Endodermal cell (in vitro differentiated cells): ENCODE results near the gene RPUSD2. TPM values are rescaled to one million over a fixed set of nuclear protein-coding genes. Genes with fewer than 3 reads are reported as not detected.

Source experiments
- DNase-seq: peaks from one replicate; pipeline ENCODE4 v3.0.0-alpha.2; 2017
- H3K27ac ChIP-seq: 2 replicates; pipeline ENCODE4 v1.5.1; 2013; ENCODE audit warnings: mild to moderate bottlenecking, low read depth, low read length, moderate library complexity
- H3K27me3 ChIP-seq: 2 replicates; pipeline ENCODE4 v1.6.1; 2013; ENCODE audit warnings: mild to moderate bottlenecking, low read length, moderate library complexity; ENCODE audit not compliant: insufficient read depth, control insufficient read depth, poor library complexity, severe bottlenecking
- H3K36me3 ChIP-seq: 2 replicates; pipeline ENCODE4 v1.7.0; 2013; ENCODE audit warnings: mild to moderate bottlenecking, low read length, moderate library complexity; ENCODE audit not compliant: control insufficient read depth, insufficient read depth
- H3K4me1 ChIP-seq: one replicate; pipeline ENCODE4 v1.7.0; 2013; ENCODE audit warnings: low read length; ENCODE audit not compliant: control insufficient read depth, insufficient read depth
- H3K4me3 ChIP-seq: 2 replicates; pipeline ENCODE4 v1.5.1; 2013; ENCODE audit warnings: mild to moderate bottlenecking, low read length, moderate library complexity
- H3K9ac ChIP-seq: 2 replicates; pipeline ENCODE4 v1.6.1; 2013; ENCODE audit warnings: mild to moderate bottlenecking, low read length, moderate library complexity; ENCODE audit not compliant: poor library complexity, severe bottlenecking; ENCODE audit errors: extremely low read depth
- H3K9me3 ChIP-seq: 2 replicates; pipeline ENCODE4 v1.6.1; 2013; ENCODE audit warnings: mild to moderate bottlenecking, low read length, moderate library complexity; ENCODE audit not compliant: control insufficient read depth
- H3K27ac Mint-ChIP-seq: 2 replicates; pipeline ENCODE4 v1.8.0; 2020; ENCODE audit warnings: mixed read lengths
- H3K27me3 Mint-ChIP-seq: 2 replicates; pipeline ENCODE4 v1.8.0; 2021; ENCODE audit warnings: mild to moderate bottlenecking, mixed read lengths; ENCODE audit not compliant: insufficient read depth
- H3K36me3 Mint-ChIP-seq: 2 replicates; pipeline ENCODE4 v1.8.0; 2020; ENCODE audit warnings: low read depth, mixed read lengths
- H3K4me1 Mint-ChIP-seq: 2 replicates; pipeline ENCODE4 v1.8.0; 2020; ENCODE audit warnings: mixed read lengths
- H3K4me3 Mint-ChIP-seq: 2 replicates; pipeline ENCODE4 v1.8.0; 2020; ENCODE audit warnings: mild to moderate bottlenecking, moderate library complexity, mixed read lengths
- H3K9me3 Mint-ChIP-seq: 2 replicates; pipeline ENCODE4 v1.8.0; 2020; ENCODE audit warnings: mild to moderate bottlenecking, mixed read lengths
- WGBS, 2 experiments: methylation state at CpG; one replicate each; pipeline versions ENCODE4 v1.1.5 to v1.1.7; 2013; ENCODE audit warnings: missing lambda C conversion rate in 2 of 2, mixed read lengths in 1 of 2; ENCODE audit not compliant: insufficient coverage in 1 of 2, insufficient read length in 1 of 2; 5-methylcytosine and 5-hydroxymethylcytosine counted together
- total RNA-seq, 2 donors: library from RNA; stranded (reverse); fragmentation: NEBNext Ultra II Directional in 1 of 2; extraction: Animal tissue kit (Norgen Biotek cat#: 25700) in 1 of 2; gene quantifications; 2 replicates in 1 of 2; 3 replicates in 1 of 2; pipeline ENCODE4 v1.2.1, GENCODE V29; 2021
- TF ChIP-seq, protein P1 (sequence below): fragments of 200-600 bp; sonication (generic); conservative IDR thresholded peaks from 2 replicates; pipeline ENCODE4 v1.5.0; 2021; ENCODE audit warnings: antibody characterized with exemption, mild to moderate bottlenecking

RPUSD2 gene
- total RNA-seq, 2 donors from 2014 or later, result 16.5 to 20.5 TPM

DNA sequence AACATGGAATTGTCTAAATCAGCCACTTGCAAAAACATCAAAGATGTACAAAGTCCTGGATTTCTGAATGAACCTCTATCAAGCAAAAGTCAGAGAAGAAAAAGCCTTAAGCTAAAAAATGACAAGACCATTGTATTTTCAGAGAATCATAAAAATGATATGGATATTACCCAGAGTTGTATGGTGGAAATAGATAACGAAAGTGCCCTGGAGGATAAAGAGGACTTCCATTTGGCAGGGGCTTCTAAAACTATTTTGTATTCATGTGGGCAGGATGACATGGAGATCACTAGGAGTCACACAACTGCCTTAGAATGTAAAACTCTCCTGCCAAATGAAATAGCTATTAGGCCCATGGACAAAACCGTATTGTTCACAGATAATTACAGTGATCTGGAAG is 54.3 kb downstream of the RPUSD2 start:
- H3K27me3 ChIP-seq, result no peaks in the 10 kb centered on the region
- no peaks in the 10 kb centered on the region for H3K9me3 ChIP-seq
- Mint-ChIP-seq H3K27ac (no peak overlapping the region), H3K9me3 (no peaks in the 10 kb centered on the region), H3K36me3 (peaks cover 20% of the 10 kb centered on the region), H3K27me3 (no peaks in the 10 kb centered on the region), H3K4me1 (no peaks in the 10 kb centered on the region), H3K4me3 (no peak overlapping the region)
- no peak overlapping the region for H3K9ac ChIP-seq
- TF ChIP-seq, protein P1, sequence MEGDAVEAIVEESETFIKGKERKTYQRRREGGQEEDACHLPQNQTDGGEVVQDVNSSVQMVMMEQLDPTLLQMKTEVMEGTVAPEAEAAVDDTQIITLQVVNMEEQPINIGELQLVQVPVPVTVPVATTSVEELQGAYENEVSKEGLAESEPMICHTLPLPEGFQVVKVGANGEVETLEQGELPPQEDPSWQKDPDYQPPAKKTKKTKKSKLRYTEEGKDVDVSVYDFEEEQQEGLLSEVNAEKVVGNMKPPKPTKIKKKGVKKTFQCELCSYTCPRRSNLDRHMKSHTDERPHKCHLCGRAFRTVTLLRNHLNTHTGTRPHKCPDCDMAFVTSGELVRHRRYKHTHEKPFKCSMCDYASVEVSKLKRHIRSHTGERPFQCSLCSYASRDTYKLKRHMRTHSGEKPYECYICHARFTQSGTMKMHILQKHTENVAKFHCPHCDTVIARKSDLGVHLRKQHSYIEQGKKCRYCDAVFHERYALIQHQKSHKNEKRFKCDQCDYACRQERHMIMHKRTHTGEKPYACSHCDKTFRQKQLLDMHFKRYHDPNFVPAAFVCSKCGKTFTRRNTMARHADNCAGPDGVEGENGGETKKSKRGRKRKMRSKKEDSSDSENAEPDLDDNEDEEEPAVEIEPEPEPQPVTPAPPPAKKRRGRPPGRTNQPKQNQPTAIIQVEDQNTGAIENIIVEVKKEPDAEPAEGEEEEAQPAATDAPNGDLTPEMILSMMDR, result no peak
- no peaks in the 10 kb centered on the region for H3K4me1 ChIP-seq
- no peak for DNase-seq
- 97 to 100% methylated on average over 2 of the region's 2 CpGs for WGBS, 2 experiments
- no peak overlapping the region for H3K27ac ChIP-seq
- H3K36me3 ChIP-seq, result peaks cover 50% of the 10 kb centered on the region
- H3K4me3 ChIP-seq, result no peak overlapping the region

Other genes starting within 250 kb of the RPUSD2 start
- gene INAFM2, start 245.6 kb upstream of the RPUSD2 start, total RNA-seq, result 1 to 10 TPM; 4.6 to 8.6 TPM
- gene CCDC9B, start 228.4 kb upstream of the RPUSD2 start, total RNA-seq, result under 1 TPM; 0.15 to 0.42 TPM
- not detected for gene PHGR1, start 218.3 kb upstream of the RPUSD2 start, total RNA-seq
- gene DISP2, start 211.1 kb upstream of the RPUSD2 start, total RNA-seq, result under 1 TPM; 0.04 to 0.40 TPM
- gene KNSTRN, start 186.6 kb upstream of the RPUSD2 start, total RNA-seq, result 10 to 100 TPM; 57.6 to 92.4 TPM
- gene IVD, start 163.5 kb upstream of the RPUSD2 start, total RNA-seq, result 10 to 100 TPM; 90.6 to 98.7 TPM
- 10 to 100 TPM; 23.5 to 30.1 TPM for gene BAHD1, start 128.3 kb upstream of the RPUSD2 start, total RNA-seq
- gene CHST14, start 98.3 kb upstream of the RPUSD2 start, total RNA-seq, result 10 to 100 TPM; 33.7 to 43.0 TPM
- 10 to 100 TPM; 14.9 to 16.8 TPM for gene CCDC32, start 4.3 kb upstream of the RPUSD2 start, total RNA-seq
- gene KNL1, start 24.9 kb downstream of the RPUSD2 start, total RNA-seq, result 10 to 100 TPM; 17.6 to 32.6 TPM
- gene RAD51, start 125.9 kb downstream of the RPUSD2 start, total RNA-seq, result 10 to 100 TPM; 34.1 to 50.9 TPM
- gene RMDN3, start 186.0 kb downstream of the RPUSD2 start, total RNA-seq, result 10 to 100 TPM; 15.7 to 23.5 TPM
- 10 to 100 TPM; 33.6 to 47.1 TPM for gene GCHFR, start 194.8 kb downstream of the RPUSD2 start, total RNA-seq
- under 1 TPM; 0.46 to 0.57 TPM for gene C15orf62, start 200.7 kb downstream of the RPUSD2 start, total RNA-seq
- gene ZFYVE19, start 237.8 kb downstream of the RPUSD2 start, total RNA-seq, result 10 to 100 TPM; 15.6 to 15.9 TPM
- gene DNAJC17, start 238.2 kb downstream of the RPUSD2 start, total RNA-seq, result 10 to 100 TPM; 34.0 to 41.0 TPM